HG02870 (cell line): ENCODE results near the gene IFITM5.
"Not testable (repeated sequence)": the region's sequence is repeated elsewhere in the genome, so short reads cannot be mapped to it uniquely, and the experiment has no call there.

Experiments
- ATAC-seq: cut with Tn5 transposase; IDR thresholded peaks from one replicate; pipeline ENCODE4 v1.9.1; 2021; ENCODE audit warnings: mild to moderate bottlenecking, moderate library complexity; ENCODE audit not compliant: unreplicated experiment

Gene IFITM5

GRCh38 chr11:328516-329100 is 29.3 kb upstream of the IFITM5 start:
- not testable (repeated sequence) for ATAC-seq

- no peak for ATAC-seq
Measured at GRCh38 chr11:328012-328411, 28.7 kb upstream of the IFITM5 start.

DNA sequence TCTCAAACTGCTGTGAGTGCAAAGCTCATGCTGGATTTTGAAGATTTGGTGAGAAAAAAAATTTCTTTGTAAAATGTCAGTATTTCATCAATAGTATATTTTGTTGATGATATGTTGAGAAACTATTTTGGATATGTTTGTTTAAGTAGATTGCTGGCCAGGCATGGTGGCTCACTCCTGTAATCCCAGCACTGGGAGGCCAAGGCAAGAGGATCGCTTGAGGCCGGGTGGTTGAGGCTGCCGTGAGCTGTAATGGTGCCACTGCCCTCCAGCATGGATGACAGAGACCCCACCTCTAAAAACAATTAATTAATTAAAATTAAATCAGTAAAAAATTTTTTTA is 28.2 kb upstream of the IFITM5 start:
- no peak for ATAC-seq

GRCh38 chr11:326842-327580 is 27.7 kb upstream of the IFITM5 start:
- peak; percentile 58 for ATAC-seq

- ATAC-seq, result no peak
Measured at GRCh38 chr11:326592-326841, 27.2 kb upstream of the IFITM5 start.

GRCh38 chr11:325796-326591 is 26.7 kb upstream of the IFITM5 start:
- no peak for ATAC-seq

- ATAC-seq, result not testable (repeated sequence)
Measured at GRCh38 chr11:324593-325517, 25.5 kb upstream of the IFITM5 start.

- no peak for ATAC-seq
Measured at GRCh38 chr11:324156-324555, 24.8 kb upstream of the IFITM5 start.

- ATAC-seq, result not testable (repeated sequence)
Measured at GRCh38 chr11:319888-320273, 20.6 kb upstream of the IFITM5 start.

- ATAC-seq, result not testable (repeated sequence)
Measured at GRCh38 chr11:319121-319887, 20.0 kb upstream of the IFITM5 start.

GRCh38 chr11:318405-319120 is 19.2 kb upstream of the IFITM5 start:
- peak; percentile 35 for ATAC-seq

- ATAC-seq, result not testable (repeated sequence)
Measured at GRCh38 chr11:317668-318404, 18.5 kb upstream of the IFITM5 start.

DNA sequence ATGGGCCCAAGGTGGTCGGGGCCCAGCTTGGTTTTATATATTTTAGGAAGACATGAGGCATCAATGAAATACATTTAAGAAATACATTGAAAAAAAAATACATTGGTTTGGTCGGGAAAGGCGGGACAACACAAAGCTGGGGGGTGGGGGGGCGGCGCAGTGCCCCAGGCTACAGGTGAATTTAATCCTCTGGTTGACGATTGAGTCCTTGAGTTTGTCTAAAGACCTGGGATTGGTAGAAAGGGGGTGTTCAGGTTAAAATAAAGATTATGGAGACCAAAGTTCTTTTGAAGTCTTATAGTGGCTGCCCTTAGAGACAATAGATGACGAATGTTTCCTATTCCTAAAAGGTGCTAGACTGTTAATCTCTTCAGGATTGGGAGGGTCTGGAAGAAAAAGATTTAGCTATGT is 17.6 kb upstream of the IFITM5 start:
- ATAC-seq, result no peak

DNA sequence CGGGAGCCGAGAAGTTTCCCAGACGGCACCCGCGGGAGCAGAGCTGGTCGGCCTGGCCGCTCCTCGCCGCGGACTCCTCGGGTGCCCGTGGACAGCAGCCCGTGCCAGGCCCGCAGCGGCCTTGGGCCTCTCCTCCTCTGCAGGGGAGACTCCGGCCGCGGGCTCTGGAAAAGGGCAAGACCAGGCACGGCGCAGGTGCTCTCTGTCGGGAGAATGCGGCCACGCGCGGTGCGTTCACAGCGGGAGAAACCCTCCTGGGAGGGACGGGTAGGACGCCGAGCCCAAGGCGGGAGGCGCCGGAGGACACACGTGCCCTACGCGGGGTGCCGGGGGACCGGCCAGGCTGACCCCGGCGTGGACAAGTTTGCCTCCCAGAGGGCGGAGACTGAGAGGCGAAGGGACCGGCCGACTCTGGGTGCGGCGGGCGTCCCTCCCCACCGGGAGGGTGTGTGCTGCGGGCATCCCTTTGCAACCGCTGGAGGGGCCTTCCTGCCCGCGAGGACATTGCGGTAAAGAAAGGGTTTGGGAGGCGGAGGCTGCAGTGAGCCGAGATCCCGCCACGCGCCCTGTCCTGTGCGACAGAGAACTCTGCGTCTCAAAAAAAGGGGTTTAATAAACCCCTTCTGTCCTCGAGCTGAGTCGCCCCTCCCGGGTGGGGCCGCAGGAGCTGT is 16.8 kb upstream of the IFITM5 start:
- no peak for ATAC-seq

GRCh38 chr11:315516-315994 is 16.2 kb upstream of the IFITM5 start:
- no peak for ATAC-seq

GRCh38 chr11:315051-315481 is 15.7 kb upstream of the IFITM5 start:
- ATAC-seq, result no peak

- ATAC-seq, result not testable (repeated sequence)
Measured at GRCh38 chr11:314554-314875, 15.2 kb upstream of the IFITM5 start.

DNA sequence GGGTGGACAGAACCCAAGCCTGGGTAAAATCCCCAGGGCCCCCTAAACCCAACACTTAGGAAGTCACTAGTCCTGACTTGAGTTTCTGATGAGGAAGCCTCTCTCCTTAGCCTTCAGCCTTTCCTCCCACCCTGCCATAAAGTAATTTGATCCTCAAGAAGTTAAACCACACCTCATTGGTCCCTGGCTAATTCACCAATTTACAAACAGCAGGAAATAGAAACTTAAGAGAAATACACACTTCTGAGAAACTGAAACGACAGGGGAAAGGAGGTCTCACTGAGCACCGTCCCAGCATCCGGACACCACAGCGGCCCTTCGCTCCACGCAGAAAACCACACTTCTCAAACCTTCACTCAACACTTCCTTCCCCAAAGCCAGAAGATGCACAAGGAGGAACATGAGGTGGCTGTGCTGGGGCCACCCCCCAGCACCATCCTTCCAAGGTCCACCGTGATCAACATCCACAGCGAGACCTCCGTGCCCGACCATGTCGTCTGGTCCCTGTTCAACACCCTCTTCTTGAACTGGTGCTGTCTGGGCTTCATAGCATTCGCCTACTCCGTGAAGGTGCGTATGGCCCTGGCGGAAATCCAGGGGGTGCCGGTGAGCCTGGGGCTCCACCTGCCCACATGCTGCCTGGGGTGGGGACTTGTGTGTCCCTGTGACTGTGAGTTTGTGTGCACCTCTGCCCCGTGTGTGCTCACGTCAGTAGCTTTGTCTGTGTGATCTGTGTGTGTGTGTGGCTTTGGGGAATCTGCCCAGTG is 14.6 kb upstream of the IFITM5 start, which contains the start of gene IFITM1:
TSS of gene IFITM1 (plus strand) at position 254 of the 767 bp plus-strand sequence. CDS start at position 385, 131 bp downstream.
- ATAC-seq, result peak; percentile 36
